IPS DF 4.7 (cell line): Measurements from ENCODE around the gene TNS1.

Experiments
- DNase-seq: peaks from one replicate; pipeline ENCODE4 v3.0.0-alpha.2; 2013; ENCODE audit warnings: low spot score; ENCODE audit errors: extremely low read depth

Gene TNS1

GRCh38 chr2:217930761-217931563, 71.8 kb downstream of the TNS1 start:
- DNase-seq = no peak

- DNase-seq = no peak
Measured at GRCh38 chr2:217929757-217930707, 72.8 kb downstream of the TNS1 start.

- no peak for DNase-seq
Measured at GRCh38 chr2:217929272-217929671, 73.5 kb downstream of the TNS1 start.

- no peak for DNase-seq
Measured at GRCh38 chr2:217928324-217929181, 74.2 kb downstream of the TNS1 start.

GRCh38 chr2:217927601-217928323, 75.0 kb downstream of the TNS1 start:
- DNase-seq = no peak

GRCh38 chr2:217926801-217927200, 76.0 kb downstream of the TNS1 start:
- no peak for DNase-seq

GRCh38 chr2:217924346-217924901, 78.4 kb downstream of the TNS1 start:
- no peak for DNase-seq

- DNase-seq = no peak
Measured at GRCh38 chr2:217923007-217923686, 79.6 kb downstream of the TNS1 start.

- DNase-seq = no peak
Measured at GRCh38 chr2:217922101-217923006, 80.4 kb downstream of the TNS1 start.

GRCh38 chr2:217920879-217921603, 81.8 kb downstream of the TNS1 start:
- DNase-seq = no peak

GRCh38 chr2:217919781-217920351, 82.9 kb downstream of the TNS1 start:
- no peak for DNase-seq

- DNase-seq = no peak
Measured at GRCh38 chr2:217919204-217919603, 83.6 kb downstream of the TNS1 start.

GRCh38 chr2:217918308-217919024, 84.3 kb downstream of the TNS1 start:
- no peak for DNase-seq

- no peak for DNase-seq
Measured at GRCh38 chr2:217916504-217917254, 86.1 kb downstream of the TNS1 start.

GRCh38 chr2:217915706-217916105, 87.1 kb downstream of the TNS1 start:
- no peak for DNase-seq

- DNase-seq = no peak
Measured at GRCh38 chr2:217914878-217915277, 87.9 kb downstream of the TNS1 start.
